ENCODE data around the gene KIF26B.

DNA sequence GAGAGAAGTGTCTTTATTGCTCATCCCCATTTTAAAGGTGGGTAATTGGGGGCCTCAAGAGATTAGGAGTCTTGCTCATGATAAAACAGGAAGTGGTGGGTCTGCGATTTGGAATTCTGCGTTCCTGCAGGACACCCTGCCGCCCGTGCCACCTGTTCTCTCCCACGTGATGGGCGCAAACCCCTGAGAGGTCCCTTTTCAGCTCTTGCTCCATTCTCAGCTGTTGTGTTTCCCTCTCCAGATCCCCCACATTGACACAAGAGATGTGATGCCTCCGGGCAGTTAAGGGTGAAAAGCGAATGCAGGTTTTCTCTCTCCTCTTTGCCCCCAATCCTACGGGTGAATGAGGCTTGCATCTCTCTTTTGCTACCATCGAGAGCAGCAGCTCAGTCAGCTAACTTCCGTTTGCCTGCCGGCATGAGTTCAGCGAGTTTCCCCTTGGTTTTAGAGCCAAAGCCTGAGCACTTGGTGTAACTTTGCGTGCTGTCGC is 57.5 kb downstream of the KIF26B start:
- TF ChIP-seq, protein P1, sequence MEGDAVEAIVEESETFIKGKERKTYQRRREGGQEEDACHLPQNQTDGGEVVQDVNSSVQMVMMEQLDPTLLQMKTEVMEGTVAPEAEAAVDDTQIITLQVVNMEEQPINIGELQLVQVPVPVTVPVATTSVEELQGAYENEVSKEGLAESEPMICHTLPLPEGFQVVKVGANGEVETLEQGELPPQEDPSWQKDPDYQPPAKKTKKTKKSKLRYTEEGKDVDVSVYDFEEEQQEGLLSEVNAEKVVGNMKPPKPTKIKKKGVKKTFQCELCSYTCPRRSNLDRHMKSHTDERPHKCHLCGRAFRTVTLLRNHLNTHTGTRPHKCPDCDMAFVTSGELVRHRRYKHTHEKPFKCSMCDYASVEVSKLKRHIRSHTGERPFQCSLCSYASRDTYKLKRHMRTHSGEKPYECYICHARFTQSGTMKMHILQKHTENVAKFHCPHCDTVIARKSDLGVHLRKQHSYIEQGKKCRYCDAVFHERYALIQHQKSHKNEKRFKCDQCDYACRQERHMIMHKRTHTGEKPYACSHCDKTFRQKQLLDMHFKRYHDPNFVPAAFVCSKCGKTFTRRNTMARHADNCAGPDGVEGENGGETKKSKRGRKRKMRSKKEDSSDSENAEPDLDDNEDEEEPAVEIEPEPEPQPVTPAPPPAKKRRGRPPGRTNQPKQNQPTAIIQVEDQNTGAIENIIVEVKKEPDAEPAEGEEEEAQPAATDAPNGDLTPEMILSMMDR (conservative IDR thresholded peaks at IDR 0.05; ENCODE audit: low read length) = no peak
- no peak for TF ChIP-seq EZH2phosphoT487 (IDR thresholded peaks at IDR 0.05; ENCODE audit: borderline replicate concordance, low read depth, low read length)

Data from OCI-LY7 (cell line).